ENCODE data around the gene COQ8A. TPM values are rescaled to one million over a fixed set of nuclear protein-coding genes. Genes with fewer than 3 reads are reported as not detected.

COQ8A gene
- total and polyA plus RNA-seq, 8 donors = 26.4 to 384 (median 65.2) TPM

GRCh38 chr1:226988334-226988666 lies 48.2 kb downstream of the COQ8A start:
- intact Hi-C loops (cut with DNase I; ENCODE audit: low total_unique reads) = no loop called here
- peaks cover 39 to 57% (median 56%) of the 10 kb centered on the region in 4 donors for H3K36me3 ChIP-seq
- peak overlapping the region; percentile 19 to 77 (median 64) for H3K27ac ChIP-seq
- TF ChIP-seq POLR2AphosphoS5 (IDR thresholded peaks at IDR 0.05) = peak in 2 of 3 donors; percentile 9 to 45
- no peak for TF ChIP-seq EP300 (IDR thresholded peaks at IDR 0.05)
- 24 to 33% (median 28%) methylated on average over 2 to 3 of the region's 3 CpGs for WGBS, 5 donors
- DNase-seq = peak; percentile 62 to 71
- H3K4me3 ChIP-seq = no peak overlapping the region
- no peaks in the 10 kb centered on the region for H3K9me3 ChIP-seq
- H3K4me1 ChIP-seq = peaks cover 36 to 59% (median 47%) of the 10 kb centered on the region in 4 donors
- no peaks in the 10 kb centered on the region for H3K27me3 ChIP-seq

- Histone ChIP-seq H3K27ac (peak overlapping the region; percentile 43 to 77 (median 64)), H3K4me1 (peaks cover 36 to 69% (median 51%) of the 10 kb centered on the region in 4 donors), H3K36me3 (peaks cover 29 to 57% (median 51%) of the 10 kb centered on the region in 4 donors), H3K9me3 (no peaks in the 10 kb centered on the region), H3K4me3 (no peak overlapping the region), H3K27me3 (no peaks in the 10 kb centered on the region)
- no peak for TF ChIP-seq EP300 (IDR thresholded peaks at IDR 0.05)
- peak in 1 of 3 donors; percentile 52 for TF ChIP-seq POLR2AphosphoS5 (IDR thresholded peaks at IDR 0.05)
- intact Hi-C loops (cut with DNase I; ENCODE audit: low total_unique reads) = no loop called here
- WGBS, 5 donors = 31 to 48% (median 36%) methylated on average over 12 of the region's 12 CpGs
- peak in 1 of 2 donors; percentile 58 for DNase-seq
Observed at GRCh38 chr1:226989085-226989920, 49.2 kb downstream of the COQ8A start.

GRCh38 chr1:226990133-226990716 lies 50.1 kb downstream of the COQ8A start:
- no peak overlapping the region for H3K4me3 ChIP-seq
- 33 to 56% (median 49%) methylated on average over 10 of the region's 10 CpGs for WGBS, 5 donors
- H3K36me3 ChIP-seq = peaks cover 20 to 56% (median 42%) of the 10 kb centered on the region in 4 donors
- H3K27me3 ChIP-seq = no peaks in the 10 kb centered on the region
- intact Hi-C loops (cut with DNase I; ENCODE audit: low total_unique reads) = no loop called here
- peak in 1 of 2 donors; percentile 66 for DNase-seq
- peak in 1 of 3 donors; percentile 38 for TF ChIP-seq POLR2AphosphoS5 (IDR thresholded peaks at IDR 0.05)
- TF ChIP-seq POLR2A (IDR thresholded peaks at IDR 0.05) = no peak
- peaks cover 36 to 73% (median 55%) of the 10 kb centered on the region in 4 donors for H3K4me1 ChIP-seq
- H3K27ac ChIP-seq = peak overlapping the region; percentile 30 to 77 (median 64)
- H3K9me3 ChIP-seq = no peaks in the 10 kb centered on the region

GRCh38 chr1:226991920-226992319 lies 51.8 kb downstream of the COQ8A start:
- Histone ChIP-seq H3K4me3 (no peak overlapping the region), H3K27ac (no peak overlapping the region), H3K27me3 (no peaks in the 10 kb centered on the region), H3K4me1 (peaks cover 36 to 63% (median 48%) of the 10 kb centered on the region in 4 donors), H3K9me3 (no peaks in the 10 kb centered on the region), H3K36me3 (peaks cover 3 to 39% (median 25%) of the 10 kb centered on the region in 4 donors)
- no peak for DNase-seq
- TF ChIP-seq POLR2A (IDR thresholded peaks at IDR 0.05) = no peak
- TF ChIP-seq CTCF (IDR thresholded peaks at IDR 0.05) = no peak
- no peak for TF ChIP-seq POLR2AphosphoS5 (IDR thresholded peaks at IDR 0.05)
- no peak for TF ChIP-seq EP300 (IDR thresholded peaks at IDR 0.05)
- 93 to 100% (median 97%) methylated on average over 4 of the region's 4 CpGs for WGBS, 5 donors
- intact Hi-C loops (cut with DNase I; ENCODE audit: low total_unique reads) = no loop called here

GRCh38 chr1:226993814-226994585 lies 53.9 kb downstream of the COQ8A start:
- H3K27ac ChIP-seq = peak overlapping the region in 2 of 5 donors; percentile 39 to 52
- intact Hi-C loops (cut with DNase I; ENCODE audit: low total_unique reads) = no loop called here
- no peaks in the 10 kb centered on the region for H3K27me3 ChIP-seq
- peaks cover 0 to 30% (median 14%) of the 10 kb centered on the region in 4 donors for H3K36me3 ChIP-seq
- WGBS, 5 donors = 49 to 69% (median 56%) methylated on average over 22 of the region's 22 CpGs
- no peaks in the 10 kb centered on the region for H3K9me3 ChIP-seq
- TF ChIP-seq CTCF (IDR thresholded peaks at IDR 0.05) (no peak), POLR2AphosphoS5 (IDR thresholded peaks at IDR 0.05) (no peak), POLR2A (IDR thresholded peaks at IDR 0.05) (no peak), EP300 (IDR thresholded peaks at IDR 0.05) (no peak)
- no peak overlapping the region for H3K4me3 ChIP-seq
- peaks cover 18 to 42% (median 30%) of the 10 kb centered on the region in 4 donors for H3K4me1 ChIP-seq
- peak in 1 of 2 donors; percentile 63 for DNase-seq

All from stomach (tissue), 9 donors.